Measurements from ENCODE around the gene RGS3.
A peak's percentile ranks its signal among the peaks of the same experiment; 100 is the strongest.
"Not testable (repeated sequence)": the region's sequence is repeated elsewhere in the genome, so short reads cannot be mapped to it uniquely, and the experiment has no call there.

RGS3 gene

GRCh38 chr9:113463418-113464285 lies at the start of gene RGS3:
Gene RGS3 (plus strand): TSS chr9:113463727. CDS start chr9:113463803, 76 bp downstream.
- peak; percentile 65 for DNase-seq

GRCh38 chr9:113416149-113416721 lies 47.3 kb upstream of the RGS3 start:
- DNase-seq: no peak

GRCh38 chr9:113417370-113417769 lies 46.2 kb upstream of the RGS3 start:
- no peak for DNase-seq

DNA sequence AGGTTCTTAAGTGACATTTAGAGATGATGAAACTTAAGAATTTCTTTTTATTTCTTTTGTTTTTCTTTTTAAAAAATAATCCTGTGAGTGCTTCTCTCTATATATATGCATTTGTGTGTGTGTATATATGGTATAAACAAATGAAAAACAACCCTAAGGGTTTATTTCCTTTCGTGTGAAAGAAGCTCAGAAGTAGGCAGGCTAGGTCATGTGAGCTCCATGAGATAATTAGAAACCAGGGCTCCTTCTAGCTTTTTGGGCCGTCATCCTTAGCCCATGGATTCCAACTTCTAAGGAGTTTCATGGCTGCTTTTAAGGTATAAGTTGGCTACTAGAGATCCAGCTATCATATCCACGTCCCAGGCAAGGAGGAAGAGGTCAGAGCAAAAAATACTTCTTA lies 41.8 kb upstream of the RGS3 start:
- no peak for DNase-seq

GRCh38 chr9:113425072-113425471 lies 38.5 kb upstream of the RGS3 start:
- no peak for DNase-seq

GRCh38 chr9:113426701-113427100 lies 36.8 kb upstream of the RGS3 start:
- no peak for DNase-seq

DNA sequence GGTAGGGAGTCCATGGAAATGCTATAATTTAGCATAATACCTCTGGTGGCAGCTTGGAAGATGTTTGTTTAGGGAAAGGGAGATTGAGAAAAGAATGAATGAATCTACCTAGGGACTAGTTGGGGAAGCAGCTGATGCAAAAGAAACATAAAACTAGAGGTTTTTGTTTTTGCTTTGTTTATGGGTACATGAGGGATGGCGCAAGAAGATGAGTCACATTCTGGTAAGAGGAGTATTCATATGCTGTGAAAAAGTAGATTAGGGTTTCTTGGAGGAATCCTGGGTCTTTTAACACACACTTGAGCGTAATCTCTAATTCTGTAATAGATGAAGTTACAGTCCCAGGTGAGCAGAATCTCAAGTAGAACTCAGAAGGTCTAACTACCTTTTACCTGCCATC lies 35.9 kb upstream of the RGS3 start:
- no peak for DNase-seq

- no peak for DNase-seq
Measured at GRCh38 chr9:113428062-113428615, 35.4 kb upstream of the RGS3 start.

GRCh38 chr9:113431191-113431590 lies 32.3 kb upstream of the RGS3 start:
- no peak for DNase-seq

GRCh38 chr9:113436728-113437515 lies 26.6 kb upstream of the RGS3 start:
- DNase-seq: no peak

DNA sequence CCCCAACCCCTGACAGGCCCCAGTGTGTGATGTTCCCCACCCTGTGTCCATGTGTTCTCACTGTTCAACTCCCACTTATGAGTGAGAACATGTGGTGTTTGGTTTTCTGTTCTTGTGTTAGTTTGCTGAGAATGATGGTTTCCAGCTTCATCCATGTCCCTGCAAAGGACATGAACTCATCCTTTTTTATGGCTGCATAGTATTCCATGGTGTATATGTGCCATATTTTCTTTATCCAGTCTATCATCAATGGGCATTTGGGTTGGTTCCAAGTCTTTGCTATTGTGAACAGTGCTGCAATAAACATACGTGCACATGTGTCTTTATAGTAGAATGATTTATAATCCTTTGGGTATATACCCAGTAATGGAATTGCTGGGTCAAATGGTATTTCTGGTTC lies 25.8 kb upstream of the RGS3 start:
- DNase-seq: not testable (repeated sequence)

- DNase-seq: no peak
Measured at GRCh38 chr9:113444736-113445135, 18.8 kb upstream of the RGS3 start.

- no peak for DNase-seq
Measured at GRCh38 chr9:113446323-113446740, 17.2 kb upstream of the RGS3 start.

DNA sequence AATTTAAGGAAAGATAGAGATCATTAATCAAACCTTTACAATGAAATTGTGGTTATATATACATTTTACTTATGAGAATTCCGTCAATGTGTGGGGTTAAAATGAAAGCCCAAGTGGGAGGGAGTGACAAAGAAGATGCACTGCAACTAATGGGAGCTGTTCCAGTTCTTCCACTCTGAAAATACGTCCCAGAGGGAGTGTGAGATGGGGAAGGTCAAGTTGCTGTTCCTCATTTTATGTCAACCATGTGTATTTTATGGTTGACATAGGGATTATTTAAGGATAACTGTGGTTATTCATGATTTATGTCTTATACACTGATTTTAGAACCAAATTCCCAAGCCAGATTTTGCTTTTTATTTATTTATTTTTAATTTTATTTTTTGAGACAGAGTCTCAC lies 14.2 kb upstream of the RGS3 start:
- DNase-seq: no peak

DNA sequence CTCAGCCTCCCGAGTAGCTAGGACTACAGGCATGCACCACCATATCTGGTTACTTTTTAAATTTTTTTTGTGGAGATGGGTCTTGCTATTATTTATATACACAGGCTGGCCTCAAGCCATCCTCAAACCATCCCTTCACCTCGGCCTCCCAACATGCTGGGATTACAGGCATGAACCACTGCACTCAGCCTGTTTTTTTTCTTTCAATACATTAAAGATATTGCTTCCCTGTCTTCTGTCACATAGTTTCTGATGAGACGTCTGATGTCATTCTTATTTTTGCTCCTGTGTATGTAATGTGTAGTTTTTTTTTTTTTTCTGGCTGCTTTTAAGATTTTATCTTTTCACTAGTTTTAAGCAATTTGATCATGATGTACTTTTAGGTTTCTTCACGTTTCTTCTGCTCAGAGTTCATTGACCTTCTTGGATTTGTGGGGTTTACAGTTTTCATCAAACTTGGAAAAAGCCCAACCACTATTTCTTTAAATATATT lies 11.4 kb upstream of the RGS3 start:
- DNase-seq: no peak

- no peak for DNase-seq
Measured at GRCh38 chr9:113454914-113455761, 8.4 kb upstream of the RGS3 start.

GRCh38 chr9:113456235-113456634 lies 7.3 kb upstream of the RGS3 start:
- no peak for DNase-seq

DNA sequence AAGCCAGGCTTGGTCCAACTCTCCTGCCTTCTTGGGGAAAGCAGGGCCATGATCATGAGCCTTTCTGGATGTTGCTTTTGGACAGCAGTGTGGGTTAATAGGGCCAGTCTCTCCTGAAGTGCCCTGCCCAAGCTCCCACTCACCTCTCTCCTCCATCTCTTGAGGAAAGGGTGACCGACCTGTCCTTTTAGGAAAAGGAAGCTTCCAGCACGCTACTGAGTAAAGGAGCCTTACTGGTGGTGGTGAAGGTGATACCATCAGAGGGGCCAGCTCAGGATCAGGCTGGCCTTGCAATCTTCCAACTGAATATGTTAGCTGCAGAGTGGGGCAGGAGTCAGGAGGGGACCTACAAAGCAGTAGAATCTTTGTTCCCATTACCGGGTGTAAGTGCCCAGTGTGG lies 2.2 kb upstream of the RGS3 start:
- no peak for DNase-seq

DNA sequence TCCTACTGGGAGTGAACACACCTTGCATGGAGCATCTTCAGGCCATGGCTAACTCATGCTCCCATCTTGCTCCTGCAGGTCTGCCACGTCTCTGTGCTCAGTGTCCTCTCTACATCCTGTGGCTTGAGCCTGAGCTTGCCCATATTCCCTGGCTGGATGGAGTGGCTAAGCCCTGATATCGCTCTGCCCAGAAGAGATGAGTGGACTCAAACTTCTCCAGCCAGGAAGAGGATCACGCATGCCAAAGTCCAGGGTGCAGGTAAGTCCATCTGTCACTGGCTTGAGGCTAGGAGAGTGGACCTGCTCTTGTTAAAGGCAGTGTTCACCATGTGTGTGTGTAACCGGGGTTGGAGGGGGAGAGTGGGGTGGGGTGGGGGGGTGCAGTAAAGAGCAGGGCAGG lies 1.6 kb upstream of the RGS3 start:
- DNase-seq: no peak

GRCh38 chr9:113462781-113463286 lies 693 bp upstream of the RGS3 start:
- DNase-seq: no peak

- DNase-seq: no peak
Measured at GRCh38 chr9:113464286-113464660, 746 bp downstream of the RGS3 start.

- no peak for DNase-seq
Measured at GRCh38 chr9:113465599-113466140, 2.1 kb downstream of the RGS3 start.

Data from NCI-H1436 treated with DMSO at 0.1 percent for 48 hours (cell line).